Measurements from ENCODE around the gene FKBP5.

DNA sequence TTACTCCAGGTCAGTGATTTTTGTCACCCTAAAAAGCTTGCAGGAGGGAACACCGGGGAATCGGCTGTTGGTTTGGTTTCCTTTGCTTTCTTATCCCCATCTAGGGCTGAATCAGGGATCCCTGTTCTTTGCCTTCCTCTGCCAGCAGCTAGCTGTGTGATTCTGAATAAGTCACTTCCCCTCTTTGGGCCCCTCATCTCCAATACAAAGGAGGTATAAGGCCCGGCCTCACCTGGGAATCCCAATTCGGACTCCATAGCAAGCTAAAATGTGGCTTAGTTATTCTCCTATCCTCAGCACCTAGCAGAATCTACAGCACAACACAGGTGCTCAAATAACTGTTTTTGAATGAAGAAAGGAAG, 29.6 kb upstream of the FKBP5 start:
- TF ChIP-seq, protein P1, sequence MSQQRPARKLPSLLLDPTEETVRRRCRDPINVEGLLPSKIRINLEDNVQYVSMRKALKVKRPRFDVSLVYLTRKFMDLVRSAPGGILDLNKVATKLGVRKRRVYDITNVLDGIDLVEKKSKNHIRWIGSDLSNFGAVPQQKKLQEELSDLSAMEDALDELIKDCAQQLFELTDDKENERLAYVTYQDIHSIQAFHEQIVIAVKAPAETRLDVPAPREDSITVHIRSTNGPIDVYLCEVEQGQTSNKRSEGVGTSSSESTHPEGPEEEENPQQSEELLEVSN (IDR thresholded peaks at IDR 0.05; ENCODE audit: borderline replicate concordance, low read depth): no peak
- TF ChIP-seq, protein P2, sequence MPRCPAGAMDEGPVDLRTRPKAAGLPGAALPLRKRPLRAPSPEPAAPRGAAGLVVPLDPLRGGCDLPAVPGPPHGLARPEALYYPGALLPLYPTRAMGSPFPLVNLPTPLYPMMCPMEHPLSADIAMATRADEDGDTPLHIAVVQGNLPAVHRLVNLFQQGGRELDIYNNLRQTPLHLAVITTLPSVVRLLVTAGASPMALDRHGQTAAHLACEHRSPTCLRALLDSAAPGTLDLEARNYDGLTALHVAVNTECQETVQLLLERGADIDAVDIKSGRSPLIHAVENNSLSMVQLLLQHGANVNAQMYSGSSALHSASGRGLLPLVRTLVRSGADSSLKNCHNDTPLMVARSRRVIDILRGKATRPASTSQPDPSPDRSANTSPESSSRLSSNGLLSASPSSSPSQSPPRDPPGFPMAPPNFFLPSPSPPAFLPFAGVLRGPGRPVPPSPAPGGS (IDR thresholded peaks at IDR 0.05): no peak
- TF ChIP-seq, protein P3, sequence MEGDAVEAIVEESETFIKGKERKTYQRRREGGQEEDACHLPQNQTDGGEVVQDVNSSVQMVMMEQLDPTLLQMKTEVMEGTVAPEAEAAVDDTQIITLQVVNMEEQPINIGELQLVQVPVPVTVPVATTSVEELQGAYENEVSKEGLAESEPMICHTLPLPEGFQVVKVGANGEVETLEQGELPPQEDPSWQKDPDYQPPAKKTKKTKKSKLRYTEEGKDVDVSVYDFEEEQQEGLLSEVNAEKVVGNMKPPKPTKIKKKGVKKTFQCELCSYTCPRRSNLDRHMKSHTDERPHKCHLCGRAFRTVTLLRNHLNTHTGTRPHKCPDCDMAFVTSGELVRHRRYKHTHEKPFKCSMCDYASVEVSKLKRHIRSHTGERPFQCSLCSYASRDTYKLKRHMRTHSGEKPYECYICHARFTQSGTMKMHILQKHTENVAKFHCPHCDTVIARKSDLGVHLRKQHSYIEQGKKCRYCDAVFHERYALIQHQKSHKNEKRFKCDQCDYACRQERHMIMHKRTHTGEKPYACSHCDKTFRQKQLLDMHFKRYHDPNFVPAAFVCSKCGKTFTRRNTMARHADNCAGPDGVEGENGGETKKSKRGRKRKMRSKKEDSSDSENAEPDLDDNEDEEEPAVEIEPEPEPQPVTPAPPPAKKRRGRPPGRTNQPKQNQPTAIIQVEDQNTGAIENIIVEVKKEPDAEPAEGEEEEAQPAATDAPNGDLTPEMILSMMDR (IDR thresholded peaks at IDR 0.05): no peak
- TF ChIP-seq POLR2A (IDR thresholded peaks at IDR 0.05; ENCODE audit: low read length) (no peak), EP300 (IDR thresholded peaks at IDR 0.05) (no peak), CHD2 (IDR thresholded peaks at IDR 0.05; ENCODE audit: low read length, partially characterized antibody) (no peak), ZNF302 (CRISPR knock-in tag; IDR thresholded peaks at IDR 0.05) (no peak), CHD4 (IDR thresholded peaks at IDR 0.05; ENCODE audit: borderline replicate concordance) (no peak), KDM5A (IDR thresholded peaks at IDR 0.05) (no peak), CEBPB (IDR thresholded peaks at IDR 0.05) (no peak), RCOR1 (IDR thresholded peaks at IDR 0.05; ENCODE audit: low read depth, low read length) (no peak), NFE2L2 (conservative IDR thresholded peaks at IDR 0.05; ENCODE audit: low read length) (no peak), KDM1A (IDR thresholded peaks at IDR 0.05; ENCODE audit: low read depth) (no peak)
